H9 (cell line): Measurements from ENCODE around the gene NEURL1. TPM values are rescaled to one million over a fixed set of nuclear protein-coding genes. Genes with fewer than 3 reads are reported as not detected.

Source experiments
- DNase-seq: peaks from one replicate; pipeline ENCODE4 v3.0.0-alpha.2; 2017
- H2AFZ ChIP-seq: one replicate; pipeline ENCODE4 v1.6.1; 2013; ENCODE audit warnings: mild to moderate bottlenecking, low read length, control low read depth, moderate library complexity
- H2AK5ac ChIP-seq: 2 replicates; pipeline ENCODE4 v1.6.1; 2013; ENCODE audit warnings: low read length, control low read depth, mixed read lengths; ENCODE audit not compliant: insufficient read length
- H2BK120ac ChIP-seq: one replicate; pipeline ENCODE4 v1.6.1; 2013; ENCODE audit warnings: low read depth, mild to moderate bottlenecking, low read length, control low read depth, inconsistent platforms; ENCODE audit not compliant: poor library complexity, severe bottlenecking
- H2BK12ac ChIP-seq: 2 replicates; pipeline ENCODE4 v1.6.1; 2013; ENCODE audit warnings: low read length, control low read depth, mixed read lengths, low read depth; ENCODE audit not compliant: insufficient read length
- H2BK15ac ChIP-seq: 2 replicates; pipeline ENCODE4 v1.6.1; 2013; ENCODE audit warnings: low read depth, low read length, control low read depth
- H2BK20ac ChIP-seq: one replicate; pipeline ENCODE4 v1.6.1; 2013; ENCODE audit warnings: low read depth, mild to moderate bottlenecking, low read length, control low read depth, inconsistent platforms; ENCODE audit not compliant: poor library complexity, severe bottlenecking
- H2BK5ac ChIP-seq: 2 replicates; pipeline ENCODE4 v1.6.1; 2013; ENCODE audit warnings: low read length, control low read depth, mixed read lengths; ENCODE audit not compliant: insufficient read length
- H3K14ac ChIP-seq: 2 replicates; pipeline ENCODE4 v1.6.1; 2013; ENCODE audit warnings: low read length, control low read depth; ENCODE audit not compliant: insufficient read depth
- H3K18ac ChIP-seq: 2 replicates; pipeline ENCODE4 v1.6.1; 2013; ENCODE audit warnings: low read depth, mild to moderate bottlenecking, mixed read lengths, low read length, control low read depth; ENCODE audit not compliant: insufficient read length
- H3K23ac ChIP-seq: 2 replicates; pipeline ENCODE4 v1.6.1; 2013; ENCODE audit warnings: low read length, control low read depth, mixed read lengths, low read depth; ENCODE audit not compliant: insufficient read length
- H3K23me2 ChIP-seq: 2 replicates; pipeline ENCODE4 v1.6.1; 2013; ENCODE audit warnings: low read depth, mild to moderate bottlenecking, mixed read lengths, low read length, control low read depth; ENCODE audit not compliant: insufficient read length, poor library complexity, severe bottlenecking
- H3K27ac ChIP-seq: 2 replicates; pipeline ENCODE4 v1.5.1; 2013; ENCODE audit warnings: low read length, control low read depth, mixed read lengths, low read depth; ENCODE audit not compliant: insufficient read length
- H3K27me3 ChIP-seq: 2 replicates; pipeline ENCODE4 v1.6.1; 2013; ENCODE audit warnings: low read length, control low read depth, inconsistent platforms; ENCODE audit not compliant: insufficient read depth
- H3K4ac ChIP-seq: 2 replicates; pipeline ENCODE4 v1.6.1; 2013; ENCODE audit warnings: low read depth, mild to moderate bottlenecking, control low read depth, inconsistent platforms, low read length, moderate library complexity
- H3K4me1 ChIP-seq: 2 replicates; pipeline ENCODE4 v1.6.1; 2013; ENCODE audit warnings: low read length, control low read depth, inconsistent platforms; ENCODE audit not compliant: insufficient read depth
- H3K4me2 ChIP-seq: 2 replicates; pipeline ENCODE4 v1.6.1; 2013; ENCODE audit warnings: low read length, control low read depth, mixed read lengths; ENCODE audit not compliant: insufficient read length, insufficient read depth
- H3K56ac ChIP-seq: 2 replicates; pipeline ENCODE4 v1.6.1; 2013; ENCODE audit warnings: low read depth, mild to moderate bottlenecking, mixed read lengths, low read length, control low read depth; ENCODE audit not compliant: insufficient read length
- H3K79me1 ChIP-seq: 2 replicates; pipeline ENCODE4 v1.6.1; 2013; ENCODE audit warnings: low read depth, mild to moderate bottlenecking, moderate library complexity, low read length, control low read depth, inconsistent platforms; ENCODE audit not compliant: insufficient read depth, poor library complexity, severe bottlenecking
- H3K79me2 ChIP-seq: 2 replicates; pipeline ENCODE4 v1.6.1; 2013; ENCODE audit warnings: low read length, control low read depth, inconsistent platforms; ENCODE audit not compliant: insufficient read depth
- H3K9ac ChIP-seq: 2 replicates; pipeline ENCODE4 v1.6.1; 2013; ENCODE audit warnings: low read length, control low read depth, mixed read lengths; ENCODE audit not compliant: insufficient read length; ENCODE audit errors: extremely low read depth
- H3K9me3 ChIP-seq: one replicate; pipeline ENCODE4 v1.6.1; 2013; ENCODE audit warnings: low read depth, low read length, inconsistent platforms; ENCODE audit not compliant: control insufficient read depth
- H3T11ph ChIP-seq: one replicate; pipeline ENCODE4 v1.6.1; 2013; ENCODE audit warnings: mild to moderate bottlenecking, low read length, control low read depth, inconsistent platforms
- H4K20me1 ChIP-seq: one replicate; pipeline ENCODE4 v1.6.1; 2013; ENCODE audit not compliant: control insufficient read depth, insufficient read length, insufficient read depth
- H4K5ac ChIP-seq: 2 replicates; pipeline ENCODE4 v1.6.1; 2013; ENCODE audit warnings: low read depth, mild to moderate bottlenecking, mixed read lengths, low read length, control low read depth; ENCODE audit not compliant: insufficient read length
- H4K8ac ChIP-seq: replicated peaks from 2 replicates; pipeline ENCODE4 v1.6.1; 2013; ENCODE audit warnings: low read length, control low read depth, mixed read lengths, low read depth; ENCODE audit not compliant: insufficient read length
- H4K91ac ChIP-seq: 2 replicates; pipeline ENCODE4 v1.6.1; 2013; ENCODE audit warnings: low read depth, mild to moderate bottlenecking, moderate library complexity, mixed read lengths, low read length, control low read depth; ENCODE audit not compliant: insufficient read length
- H3K27ac Mint-ChIP-seq, 3 experiments: 2 replicates in 2 of 3; 3 replicates in 1 of 3; pipeline ENCODE4 v1.8.0; 2020 to 2021; ENCODE audit warnings: mixed read lengths in 3 of 3, mild to moderate bottlenecking in 1 of 3, moderate library complexity in 1 of 3
- H3K27me3 Mint-ChIP-seq: 2 replicates; pipeline ENCODE4 v1.8.0; 2021; ENCODE audit warnings: low read depth, mild to moderate bottlenecking, moderate library complexity, mixed read lengths
- H3K36me3 Mint-ChIP-seq, 3 experiments: 2 replicates in 2 of 3; 3 replicates in 1 of 3; pipeline ENCODE4 v1.8.0; 2020 to 2021; ENCODE audit warnings: low read depth in 3 of 3, mixed read lengths in 3 of 3; ENCODE audit not compliant: insufficient read depth in 1 of 3
- H3K4me1 Mint-ChIP-seq, 2 experiments: 2 replicates each; pipeline ENCODE4 v1.8.0; 2020; ENCODE audit warnings: mixed read lengths in 2 of 2
- H3K4me3 Mint-ChIP-seq, 2 experiments: 2 replicates in 1 of 2; 3 replicates in 1 of 2; pipeline ENCODE4 v1.8.0; 2020 to 2021; ENCODE audit warnings: mild to moderate bottlenecking in 2 of 2, mixed read lengths in 2 of 2, moderate library complexity in 1 of 2
- H3K9me3 Mint-ChIP-seq, 2 experiments: 2 replicates in 1 of 2; 3 replicates in 1 of 2; pipeline ENCODE4 v1.8.0; 2020; ENCODE audit warnings: mild to moderate bottlenecking in 2 of 2, mixed read lengths in 2 of 2, moderate library complexity in 1 of 2
- WGBS: extraction: QIAGEN DNeasy Blood & Tissue Kit; methylation state at CpG from one replicate; pipeline ENCODE4 v1.1.7; 2013; ENCODE audit warnings: missing lambda C conversion rate, low lambda C conversion rate, mixed read lengths; ENCODE audit not compliant: insufficient read length; ENCODE audit errors: extremely low coverage; 5-methylcytosine and 5-hydroxymethylcytosine counted together
- total RNA-seq: library from RNA; stranded (reverse); gene quantifications from 2 replicates; pipeline ENCODE4 v1.2.1, GENCODE V29; 2021
- TF ChIP-seq, protein P1 (sequence below): fragments of 200-600 bp; sonication (generic); conservative IDR thresholded peaks from 3 replicates; pipeline ENCODE4 v1.8.0; 2021; ENCODE audit warnings: antibody characterized with exemption, mild to moderate bottlenecking

Gene NEURL1
- total RNA-seq, 1 experiment from 2014 or later = 1.2 TPM

DNA sequence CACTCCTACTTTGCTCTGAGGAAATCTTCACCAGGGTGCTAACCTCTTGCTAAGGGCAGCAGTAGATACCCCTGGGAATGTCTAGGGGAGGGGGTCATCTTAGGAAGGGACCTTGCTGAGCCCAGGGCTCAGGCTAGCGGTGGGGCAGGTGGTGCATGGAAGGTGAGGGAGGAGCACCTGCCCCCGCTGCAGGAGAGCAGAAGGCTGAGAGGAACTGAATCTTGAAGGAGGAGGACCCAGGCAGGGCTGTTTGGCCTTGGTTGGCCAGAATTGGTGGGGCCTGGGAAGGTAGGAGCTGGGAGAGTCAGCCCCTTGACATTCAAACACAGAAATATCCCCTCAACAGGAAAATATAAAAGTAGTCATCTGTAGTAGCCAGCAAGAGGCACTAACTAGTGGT, 21.5 kb upstream of the NEURL1 start:
- Histone ChIP-seq H2BK20ac (no peak overlapping the region), H3K27ac (no peak overlapping the region), H3K23me2 (no peaks in the 10 kb centered on the region), H3K18ac (no peak overlapping the region), H4K91ac (no peak overlapping the region), H4K5ac (no peak overlapping the region), H3K4me2 (no peak overlapping the region), H3T11ph (no peak overlapping the region), H2BK5ac (no peak overlapping the region), H2BK12ac (no peak overlapping the region), H3K9ac (no peak overlapping the region), H3K56ac (no peak overlapping the region), H3K79me1 (no peaks in the 10 kb centered on the region), H2AFZ (no peak overlapping the region), H3K4ac (no peak overlapping the region), H3K14ac (no peak overlapping the region), H3K79me2 (no peaks in the 10 kb centered on the region), H4K20me1 (no peaks in the 10 kb centered on the region), H3K9me3 (no peaks in the 10 kb centered on the region), H2BK15ac (no peak overlapping the region), H3K23ac (no peak overlapping the region), H3K4me1 (no peaks in the 10 kb centered on the region; the same call in 1 of the 2 replicates), H4K8ac (no peak overlapping the region), H2BK120ac (no peak overlapping the region), H3K27me3 (no peaks in the 10 kb centered on the region), H2AK5ac (no peak overlapping the region)
- Mint-ChIP-seq H3K36me3 (no peaks in the 10 kb centered on the region), H3K27ac (peak overlapping the region in 2 of 3 experiments; percentile 57 to 65; a peak in 1 of 7 replicates), H3K27me3 (peaks cover 4% of the 10 kb centered on the region), H3K9me3 (no peaks in the 10 kb centered on the region), H3K4me3 (no peak overlapping the region), H3K4me1 (peaks cover 21 to 34% of the 10 kb centered on the region in 2 experiments)
- no peak for DNase-seq
- WGBS = no CpG with 5 or more reads among the region's 2 CpGs
- TF ChIP-seq, protein P1, sequence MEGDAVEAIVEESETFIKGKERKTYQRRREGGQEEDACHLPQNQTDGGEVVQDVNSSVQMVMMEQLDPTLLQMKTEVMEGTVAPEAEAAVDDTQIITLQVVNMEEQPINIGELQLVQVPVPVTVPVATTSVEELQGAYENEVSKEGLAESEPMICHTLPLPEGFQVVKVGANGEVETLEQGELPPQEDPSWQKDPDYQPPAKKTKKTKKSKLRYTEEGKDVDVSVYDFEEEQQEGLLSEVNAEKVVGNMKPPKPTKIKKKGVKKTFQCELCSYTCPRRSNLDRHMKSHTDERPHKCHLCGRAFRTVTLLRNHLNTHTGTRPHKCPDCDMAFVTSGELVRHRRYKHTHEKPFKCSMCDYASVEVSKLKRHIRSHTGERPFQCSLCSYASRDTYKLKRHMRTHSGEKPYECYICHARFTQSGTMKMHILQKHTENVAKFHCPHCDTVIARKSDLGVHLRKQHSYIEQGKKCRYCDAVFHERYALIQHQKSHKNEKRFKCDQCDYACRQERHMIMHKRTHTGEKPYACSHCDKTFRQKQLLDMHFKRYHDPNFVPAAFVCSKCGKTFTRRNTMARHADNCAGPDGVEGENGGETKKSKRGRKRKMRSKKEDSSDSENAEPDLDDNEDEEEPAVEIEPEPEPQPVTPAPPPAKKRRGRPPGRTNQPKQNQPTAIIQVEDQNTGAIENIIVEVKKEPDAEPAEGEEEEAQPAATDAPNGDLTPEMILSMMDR = no peak
